Measurements from ENCODE around the gene JPH4.

Gene JPH4

DNA sequence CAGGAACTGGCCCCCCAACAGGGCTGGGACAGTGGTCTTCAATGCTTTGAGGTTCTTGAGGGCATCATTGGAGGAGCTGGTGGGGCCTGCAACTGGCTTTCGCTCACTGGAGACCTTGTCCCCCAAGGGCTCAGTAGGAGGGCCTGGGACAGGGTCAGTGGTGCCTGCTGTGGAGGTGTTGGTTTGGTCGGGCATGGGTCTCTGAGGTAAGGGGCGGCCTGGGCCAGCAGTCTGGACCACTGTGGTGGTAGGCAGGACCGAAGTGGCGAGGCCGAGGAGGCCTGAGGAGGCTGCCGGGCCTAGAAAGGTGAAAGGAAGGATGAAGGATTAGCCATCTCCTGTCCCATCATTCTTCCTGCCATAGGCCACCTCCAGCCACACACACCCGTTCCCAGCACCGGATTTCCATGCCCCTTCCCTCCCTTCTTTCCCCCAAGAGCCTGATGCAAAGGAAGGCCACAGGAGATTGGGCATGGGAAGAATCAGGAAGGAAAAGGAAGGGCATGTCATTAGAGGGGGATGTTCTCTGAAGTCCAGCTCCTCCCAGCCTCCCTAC, 55.9 kb downstream of the JPH4 start:
- no peak for DNase-seq

DNA sequence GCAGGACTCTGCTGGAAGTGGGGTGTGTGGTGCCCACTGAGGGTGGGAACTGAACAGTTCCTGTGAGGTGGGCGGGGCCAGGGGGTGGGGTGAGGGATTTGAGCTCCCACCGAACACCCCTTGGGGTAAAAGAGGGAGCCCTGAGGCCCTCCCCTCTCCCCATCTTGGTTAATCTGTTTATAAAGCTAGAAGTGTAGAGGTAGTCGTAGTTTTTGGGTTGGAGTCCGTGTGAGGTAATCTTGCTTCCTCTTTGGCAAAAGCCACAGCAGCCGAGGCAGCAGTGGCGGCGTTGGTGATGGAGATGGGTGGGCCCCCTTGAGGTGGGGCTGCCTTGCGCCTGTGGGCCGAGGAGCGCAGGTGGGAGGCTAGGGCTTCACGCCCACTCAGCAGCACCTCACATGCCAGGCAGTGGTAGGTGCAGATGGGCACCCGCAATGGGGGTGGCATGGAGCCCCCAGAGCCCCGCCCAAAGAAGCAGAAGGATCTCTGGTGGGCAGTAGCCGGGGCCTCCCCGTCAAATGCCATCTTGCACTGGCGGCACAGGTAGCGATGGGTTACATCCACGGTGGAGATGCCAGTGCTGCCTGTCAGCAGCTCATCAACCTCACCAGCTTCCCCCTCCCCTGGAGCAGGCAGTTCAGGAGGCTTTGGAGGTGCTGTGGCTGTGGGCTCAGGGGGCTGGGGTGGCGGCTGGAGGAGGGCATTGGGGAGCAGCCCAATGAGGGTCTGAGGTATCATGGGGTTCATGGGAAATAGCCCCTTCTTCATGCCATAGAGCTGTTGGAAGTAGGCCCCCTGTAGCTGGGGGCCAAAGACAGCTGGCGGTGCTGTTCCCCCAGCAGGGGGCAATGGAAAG, 56.6 kb downstream of the JPH4 start:
- DNase-seq = no peak

DNA sequence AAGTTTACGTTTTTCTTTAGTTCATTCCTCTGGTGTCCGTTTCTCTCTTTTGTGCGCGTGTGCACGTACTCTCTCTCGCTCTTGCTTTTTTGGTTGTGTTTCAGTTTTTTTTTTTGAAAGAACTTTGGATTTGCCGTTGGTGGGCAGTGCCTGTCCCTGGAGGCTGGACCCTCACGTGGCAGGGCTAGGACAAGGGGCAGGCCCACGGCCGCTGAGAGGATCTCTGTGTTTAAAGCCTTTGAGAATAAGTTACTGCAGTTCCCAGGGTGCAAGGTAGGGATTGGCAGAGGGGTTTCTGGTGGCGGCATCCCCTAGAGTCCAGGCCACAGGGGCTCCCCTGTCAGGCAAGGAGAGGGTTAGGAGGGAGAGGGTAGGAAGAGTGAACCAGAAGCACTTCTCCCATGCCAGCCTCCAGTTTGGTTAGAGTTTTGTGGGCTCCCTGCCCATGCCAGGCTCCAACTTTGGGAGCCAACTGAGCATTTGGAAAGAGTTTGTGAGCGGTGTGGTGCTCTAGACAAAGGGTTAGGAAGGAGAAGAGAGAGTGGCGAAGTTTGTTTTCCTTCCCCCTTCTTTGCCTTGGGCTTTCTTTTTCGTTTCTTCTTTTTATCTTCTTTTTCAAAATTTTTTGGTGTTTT, 57.6 kb downstream of the JPH4 start:
- DNase-seq = no peak

DNA sequence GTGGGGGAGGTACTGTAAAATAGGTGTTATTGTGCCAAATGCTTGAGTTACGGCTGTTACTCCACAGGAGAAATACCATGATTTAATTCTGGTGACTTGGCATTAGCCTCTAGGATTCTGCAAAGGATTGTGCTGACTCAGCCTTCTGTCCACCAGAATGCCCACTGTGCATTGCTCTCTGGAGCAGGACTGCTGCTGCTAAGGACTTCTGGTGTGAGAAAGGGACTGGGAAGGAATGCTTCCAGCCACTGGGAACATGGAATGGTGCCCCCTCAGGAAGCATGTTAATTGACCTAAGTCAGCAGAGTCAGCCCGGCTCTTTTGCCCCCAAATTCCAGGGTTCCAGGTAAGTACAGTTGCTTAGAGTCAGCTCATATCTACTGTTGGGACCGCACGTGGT, 59.9 kb downstream of the JPH4 start:
- no peak for DNase-seq

Data from activated gamma-delta T cell treated with Interleukin-2 at 50 U/mL for 16 hours (primary cell).